HS-5 (cell line): ENCODE data around the gene PCDHGB7.
"Not testable (repeated sequence)": the region's sequence is repeated elsewhere in the genome, so short reads cannot be mapped to it uniquely, and the experiment has no call there.

Experiments used
- DNase-seq: peaks from one replicate; pipeline ENCODE4 v3.0.0-alpha.2; 2012; ENCODE audit warnings: low read depth

PCDHGB7 gene

DNA sequence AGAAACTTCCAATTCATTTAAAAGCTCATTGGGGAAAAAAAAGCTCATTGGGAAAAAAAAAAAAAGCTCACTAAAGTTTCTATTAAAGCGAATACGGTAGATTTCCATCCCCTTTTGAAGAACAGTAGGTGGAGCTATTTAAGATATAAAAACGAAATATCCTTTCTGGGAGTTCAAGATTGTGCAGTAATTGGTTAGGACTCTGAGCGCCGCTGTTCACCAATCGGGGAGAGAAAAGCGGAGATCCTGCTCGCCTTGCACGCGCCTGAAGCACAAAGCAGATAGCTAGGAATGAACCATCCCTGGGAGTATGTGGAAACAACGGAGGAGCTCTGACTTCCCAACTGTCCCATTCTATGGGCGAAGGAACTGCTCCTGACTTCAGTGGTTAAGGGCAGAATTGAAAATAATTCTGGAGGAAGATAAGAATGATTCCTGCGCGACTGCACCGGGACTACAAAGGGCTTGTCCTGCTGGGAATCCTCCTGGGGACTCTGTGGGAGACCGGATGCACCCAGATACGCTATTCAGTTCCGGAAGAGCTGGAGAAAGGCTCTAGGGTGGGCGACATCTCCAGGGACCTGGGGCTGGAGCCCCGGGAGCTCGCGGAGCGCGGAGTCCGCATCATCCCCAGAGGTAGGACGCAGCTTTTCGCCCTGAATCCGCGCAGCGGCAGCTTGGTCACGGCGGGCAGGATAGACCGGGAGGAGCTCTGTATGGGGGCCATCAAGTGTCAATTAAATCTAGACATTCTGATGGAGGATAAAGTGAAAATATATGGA is 13.0 kb downstream of the PCDHGB7 start, which contains the start of gene PCDHGA12:
TSS of gene PCDHGA12 (plus strand) at position 176 of the 782 bp plus-strand sequence. CDS start at position 429, 253 bp downstream.
- DNase-seq = no peak

DNA sequence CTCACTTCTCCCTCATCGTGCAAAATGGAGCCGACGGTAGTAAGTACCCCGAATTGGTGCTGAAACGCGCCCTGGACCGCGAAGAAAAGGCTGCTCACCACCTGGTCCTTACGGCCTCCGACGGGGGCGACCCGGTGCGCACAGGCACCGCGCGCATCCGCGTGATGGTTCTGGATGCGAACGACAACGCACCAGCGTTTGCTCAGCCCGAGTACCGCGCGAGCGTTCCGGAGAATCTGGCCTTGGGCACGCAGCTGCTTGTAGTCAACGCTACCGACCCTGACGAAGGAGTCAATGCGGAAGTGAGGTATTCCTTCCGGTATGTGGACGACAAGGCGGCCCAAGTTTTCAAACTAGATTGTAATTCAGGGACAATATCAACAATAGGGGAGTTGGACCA is 13.8 kb downstream of the PCDHGB7 start:
- DNase-seq = no peak

DNA sequence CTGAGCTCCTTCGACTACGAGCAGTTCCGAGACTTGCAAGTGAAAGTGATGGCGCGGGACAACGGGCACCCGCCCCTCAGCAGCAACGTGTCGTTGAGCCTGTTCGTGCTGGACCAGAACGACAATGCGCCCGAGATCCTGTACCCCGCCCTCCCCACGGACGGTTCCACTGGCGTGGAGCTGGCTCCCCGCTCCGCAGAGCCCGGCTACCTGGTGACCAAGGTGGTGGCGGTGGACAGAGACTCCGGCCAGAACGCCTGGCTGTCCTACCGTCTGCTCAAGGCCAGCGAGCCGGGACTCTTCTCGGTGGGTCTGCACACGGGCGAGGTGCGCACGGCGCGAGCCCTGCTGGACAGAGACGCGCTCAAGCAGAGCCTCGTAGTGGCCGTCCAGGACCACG is 14.8 kb downstream of the PCDHGB7 start:
- DNase-seq = not testable (repeated sequence)

DNA sequence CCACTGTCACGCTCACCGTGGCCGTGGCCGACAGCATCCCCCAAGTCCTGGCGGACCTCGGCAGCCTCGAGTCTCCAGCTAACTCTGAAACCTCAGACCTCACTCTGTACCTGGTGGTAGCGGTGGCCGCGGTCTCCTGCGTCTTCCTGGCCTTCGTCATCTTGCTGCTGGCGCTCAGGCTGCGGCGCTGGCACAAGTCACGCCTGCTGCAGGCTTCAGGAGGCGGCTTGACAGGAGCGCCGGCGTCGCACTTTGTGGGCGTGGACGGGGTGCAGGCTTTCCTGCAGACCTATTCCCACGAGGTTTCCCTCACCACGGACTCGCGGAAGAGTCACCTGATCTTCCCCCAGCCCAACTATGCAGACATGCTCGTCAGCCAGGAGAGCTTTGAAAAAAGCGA is 15.2 kb downstream of the PCDHGB7 start:
- DNase-seq = not testable (repeated sequence)

DNA sequence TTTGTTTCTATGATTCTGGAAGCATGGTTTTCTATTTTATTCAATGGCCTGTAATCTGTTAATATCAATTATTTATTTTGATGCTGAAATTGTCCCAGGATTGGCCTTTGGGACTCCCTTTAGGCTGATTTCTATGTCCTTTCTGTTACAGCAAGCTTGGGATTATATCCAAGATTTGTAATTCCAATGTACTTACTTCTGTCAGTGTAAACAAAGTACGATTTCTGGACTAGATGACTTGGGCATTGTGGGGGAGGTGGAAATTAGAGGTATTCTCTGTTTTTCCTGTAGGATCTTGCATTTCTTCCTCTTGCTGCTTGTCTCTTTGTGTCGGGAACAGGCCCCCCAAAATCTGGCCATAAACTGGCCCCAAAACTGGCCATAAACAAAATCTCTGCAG is 16.5 kb downstream of the PCDHGB7 start:
- DNase-seq = no peak

DNA sequence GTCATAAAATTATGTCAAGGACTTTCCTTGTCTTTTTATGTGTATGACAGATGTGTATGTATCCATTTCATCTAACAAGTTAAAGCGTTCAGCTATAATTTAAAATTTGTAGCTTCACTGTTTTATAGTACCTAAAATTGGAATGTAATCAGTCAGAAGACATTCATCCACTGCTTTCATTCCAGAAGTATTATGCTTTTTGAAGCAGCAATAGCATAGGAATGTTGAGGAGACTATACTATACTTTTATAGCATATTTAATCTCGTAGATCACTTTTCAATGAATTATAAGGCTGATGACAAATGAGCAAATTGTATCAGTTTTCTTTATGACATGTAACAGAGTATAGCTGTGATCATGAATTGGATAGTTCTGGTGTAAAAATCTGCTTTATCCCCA is 19.7 kb downstream of the PCDHGB7 start:
- no peak for DNase-seq

DNA sequence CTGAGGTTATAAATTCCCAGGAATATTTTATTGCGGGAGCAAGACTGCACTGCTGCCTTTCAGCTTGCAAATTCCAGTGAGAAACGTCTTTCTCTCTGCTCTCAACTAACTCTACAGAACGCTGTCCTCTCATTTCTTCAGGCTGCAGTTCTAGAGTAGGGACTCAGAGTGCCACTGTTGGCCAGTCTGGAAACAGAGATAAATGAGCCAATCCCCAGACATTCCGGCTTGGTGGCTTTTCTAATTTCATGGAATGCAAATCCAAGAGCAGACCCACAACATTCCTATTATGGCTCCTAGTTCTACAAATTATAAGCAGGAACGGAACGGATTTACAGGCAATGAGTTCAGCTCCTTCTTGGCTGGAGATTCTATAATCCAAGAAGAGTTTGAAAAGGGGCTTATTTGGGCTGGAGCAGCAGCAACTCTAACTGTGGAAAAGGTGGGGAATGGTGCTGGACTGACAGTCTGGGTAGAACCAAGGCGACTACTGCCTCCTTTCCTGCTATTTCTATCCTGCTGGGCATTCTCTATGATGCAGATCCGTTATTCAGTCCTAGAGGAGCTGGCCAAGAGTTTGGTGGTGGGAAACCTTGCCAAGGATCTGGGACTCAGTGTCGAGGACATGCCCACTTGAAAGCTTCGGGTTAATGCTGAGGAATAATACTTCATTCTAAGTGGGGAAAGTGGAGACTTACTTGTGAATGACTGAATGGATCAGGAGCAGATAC is 22.1 kb downstream of the PCDHGB7 start:
- no peak for DNase-seq

DNA sequence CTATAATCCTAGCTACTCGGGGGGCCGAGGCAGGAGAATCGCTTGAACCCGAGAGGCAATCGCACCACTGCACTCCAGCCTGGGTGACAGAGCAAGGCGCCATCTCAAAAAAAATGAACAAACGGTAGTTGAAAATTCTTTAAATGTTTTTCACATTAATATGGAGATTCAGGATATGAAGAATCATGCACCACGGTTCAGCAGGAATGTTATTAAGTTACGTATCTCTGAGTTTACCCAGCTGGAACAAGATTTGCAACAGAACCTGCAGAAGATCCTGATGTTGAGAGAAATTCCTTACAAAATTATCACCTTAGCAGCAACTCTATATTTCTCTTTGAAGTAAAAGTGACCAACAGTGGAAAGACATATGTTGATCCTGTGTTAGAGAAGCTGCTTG is 22.9 kb downstream of the PCDHGB7 start:
- no peak for DNase-seq

DNA sequence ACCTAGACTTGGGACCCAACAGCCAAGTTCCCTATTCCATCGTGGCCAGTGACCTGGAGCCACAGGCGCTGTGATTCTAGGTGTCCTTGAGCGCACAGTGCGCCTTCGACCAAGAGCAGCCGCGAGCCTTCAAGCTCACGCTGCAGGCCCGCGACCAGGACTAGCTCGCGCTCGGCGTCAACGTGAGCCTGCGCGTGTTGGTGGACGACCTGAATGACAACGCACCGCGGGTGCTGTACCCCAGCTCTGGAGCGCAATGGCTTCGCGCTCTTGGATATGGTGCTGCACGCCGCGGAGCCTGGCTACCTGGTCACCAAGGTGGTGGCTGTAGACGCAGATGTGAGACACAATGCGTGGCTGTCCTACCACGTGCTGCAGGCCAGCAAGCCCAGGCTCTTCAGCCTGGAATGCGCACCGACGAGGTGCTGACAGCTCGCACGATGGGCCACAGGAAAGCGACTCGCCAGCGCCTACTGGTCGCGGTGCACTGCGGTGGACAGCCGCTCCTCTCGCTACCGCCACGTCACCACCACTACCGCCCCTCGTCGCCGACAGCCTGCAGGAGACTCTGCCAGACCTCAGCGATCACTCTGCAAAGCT is 24.2 kb downstream of the PCDHGB7 start:
- DNase-seq = no peak

DNA sequence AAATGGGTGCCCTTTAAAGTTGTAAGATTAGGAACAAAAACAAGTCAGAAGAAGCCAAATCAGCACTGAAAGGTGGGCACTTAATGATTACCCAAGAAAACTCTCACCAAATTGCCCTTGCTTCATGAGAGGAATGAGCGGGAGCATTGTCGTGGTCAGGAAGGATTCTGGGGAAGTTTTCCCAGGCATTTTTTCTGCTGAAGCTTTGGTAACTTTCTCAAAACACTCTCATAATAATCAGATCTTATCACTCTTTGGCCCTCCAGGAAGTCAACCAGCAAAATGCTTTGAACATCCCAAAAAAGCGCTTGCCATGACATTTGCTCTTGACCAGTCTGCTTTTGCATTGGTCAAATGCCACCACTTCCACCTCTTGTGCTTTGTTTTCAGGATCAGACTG is 47.9 kb downstream of the PCDHGB7 start:
- no peak for DNase-seq
